ENCODE measurements around the gene APEX1.

APEX1 gene

DNA sequence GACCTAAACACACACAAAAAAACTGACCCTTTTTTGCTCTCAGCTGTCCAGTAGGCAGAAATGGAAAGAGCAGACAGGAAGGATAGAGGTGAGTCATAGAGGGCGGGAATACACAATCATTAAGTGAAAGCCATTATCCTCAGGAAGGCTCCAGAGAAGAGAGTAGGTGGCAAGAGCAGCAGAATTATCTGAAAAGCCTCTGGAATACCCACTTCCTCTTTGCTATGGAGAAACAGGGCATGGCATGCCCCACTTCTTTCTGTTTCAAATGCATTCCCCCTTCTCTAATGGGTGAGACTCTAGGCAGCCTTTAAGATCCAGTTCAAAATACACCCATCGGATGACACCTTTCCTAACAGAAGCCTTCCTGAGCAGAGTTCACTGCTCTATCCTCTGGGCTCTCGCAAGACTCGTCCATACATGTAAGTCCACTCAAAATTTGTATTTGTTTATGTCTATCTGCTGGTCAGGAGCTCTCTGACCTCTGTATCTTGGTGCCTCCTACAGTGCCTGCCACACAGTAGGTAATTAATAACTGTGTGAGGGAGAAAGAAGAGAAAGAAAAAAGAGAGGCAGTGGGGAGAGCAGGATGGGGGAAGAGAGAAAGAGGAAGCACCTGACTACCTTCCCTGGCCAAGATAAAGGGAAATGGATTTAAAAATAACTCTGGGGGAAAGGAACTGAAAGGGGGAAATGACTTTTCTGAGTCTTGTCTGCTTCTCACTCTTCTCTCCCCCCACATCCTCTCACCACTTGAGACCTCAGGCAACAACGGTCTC lies 27.6 kb upstream of the APEX1 start:
- FAIRE-seq = no peak
- TF ChIP-seq, protein P1, sequence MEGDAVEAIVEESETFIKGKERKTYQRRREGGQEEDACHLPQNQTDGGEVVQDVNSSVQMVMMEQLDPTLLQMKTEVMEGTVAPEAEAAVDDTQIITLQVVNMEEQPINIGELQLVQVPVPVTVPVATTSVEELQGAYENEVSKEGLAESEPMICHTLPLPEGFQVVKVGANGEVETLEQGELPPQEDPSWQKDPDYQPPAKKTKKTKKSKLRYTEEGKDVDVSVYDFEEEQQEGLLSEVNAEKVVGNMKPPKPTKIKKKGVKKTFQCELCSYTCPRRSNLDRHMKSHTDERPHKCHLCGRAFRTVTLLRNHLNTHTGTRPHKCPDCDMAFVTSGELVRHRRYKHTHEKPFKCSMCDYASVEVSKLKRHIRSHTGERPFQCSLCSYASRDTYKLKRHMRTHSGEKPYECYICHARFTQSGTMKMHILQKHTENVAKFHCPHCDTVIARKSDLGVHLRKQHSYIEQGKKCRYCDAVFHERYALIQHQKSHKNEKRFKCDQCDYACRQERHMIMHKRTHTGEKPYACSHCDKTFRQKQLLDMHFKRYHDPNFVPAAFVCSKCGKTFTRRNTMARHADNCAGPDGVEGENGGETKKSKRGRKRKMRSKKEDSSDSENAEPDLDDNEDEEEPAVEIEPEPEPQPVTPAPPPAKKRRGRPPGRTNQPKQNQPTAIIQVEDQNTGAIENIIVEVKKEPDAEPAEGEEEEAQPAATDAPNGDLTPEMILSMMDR (IDR thresholded peaks at IDR 0.05; ENCODE audit: insufficient read depth, missing control alignments) = no peak
- DNase-seq (ENCODE audit: insufficient read length, low spot score) = no peak

DNA sequence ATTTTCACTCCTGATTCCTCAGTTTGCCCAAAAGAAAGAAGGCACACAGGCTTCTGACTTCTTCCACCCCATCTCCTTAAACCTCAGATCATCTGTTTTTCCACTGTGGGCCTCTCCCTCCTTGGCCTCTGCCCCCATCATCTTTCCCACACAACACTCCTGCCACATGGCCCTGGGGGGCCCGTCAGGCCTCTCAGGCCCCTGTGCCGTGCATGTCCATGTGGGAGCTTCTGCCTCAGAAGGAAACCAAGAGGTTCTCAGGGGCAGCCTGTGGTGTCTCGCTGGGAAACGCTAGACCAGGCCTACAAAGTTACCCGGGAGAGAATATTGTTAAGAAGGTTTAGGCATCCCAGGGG lies 27.0 kb upstream of the APEX1 start:
- TF ChIP-seq, protein P1 (IDR thresholded peaks at IDR 0.05; ENCODE audit: insufficient read depth, missing control alignments) = no peak
- DNase-seq (ENCODE audit: insufficient read length, low spot score) (no peak), FAIRE-seq (no peak)

DNA sequence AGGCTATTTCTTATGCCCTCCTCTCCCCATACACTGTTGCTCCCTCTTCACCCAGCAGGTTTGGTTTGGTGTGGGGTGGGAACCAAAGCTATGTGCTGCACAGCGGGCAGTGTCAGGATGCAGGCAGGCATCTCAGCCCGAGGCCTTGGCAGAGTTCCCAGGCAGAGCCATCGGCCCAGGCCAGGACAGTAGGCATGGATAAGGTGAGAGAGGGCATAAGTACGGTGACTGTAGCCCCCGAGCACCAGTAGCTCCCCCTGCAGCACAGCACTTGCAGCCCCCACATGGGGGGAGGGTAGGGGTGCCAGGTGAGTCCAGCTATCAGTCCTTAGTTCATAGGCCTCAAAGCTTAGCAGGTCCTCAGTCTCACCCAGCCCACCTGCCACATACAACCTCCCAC lies 26.2 kb upstream of the APEX1 start:
- FAIRE-seq (no peak), DNase-seq (ENCODE audit: insufficient read length, low spot score) (no peak)
- TF ChIP-seq, protein P1 (IDR thresholded peaks at IDR 0.05; ENCODE audit: insufficient read depth, missing control alignments) = no peak

DNA sequence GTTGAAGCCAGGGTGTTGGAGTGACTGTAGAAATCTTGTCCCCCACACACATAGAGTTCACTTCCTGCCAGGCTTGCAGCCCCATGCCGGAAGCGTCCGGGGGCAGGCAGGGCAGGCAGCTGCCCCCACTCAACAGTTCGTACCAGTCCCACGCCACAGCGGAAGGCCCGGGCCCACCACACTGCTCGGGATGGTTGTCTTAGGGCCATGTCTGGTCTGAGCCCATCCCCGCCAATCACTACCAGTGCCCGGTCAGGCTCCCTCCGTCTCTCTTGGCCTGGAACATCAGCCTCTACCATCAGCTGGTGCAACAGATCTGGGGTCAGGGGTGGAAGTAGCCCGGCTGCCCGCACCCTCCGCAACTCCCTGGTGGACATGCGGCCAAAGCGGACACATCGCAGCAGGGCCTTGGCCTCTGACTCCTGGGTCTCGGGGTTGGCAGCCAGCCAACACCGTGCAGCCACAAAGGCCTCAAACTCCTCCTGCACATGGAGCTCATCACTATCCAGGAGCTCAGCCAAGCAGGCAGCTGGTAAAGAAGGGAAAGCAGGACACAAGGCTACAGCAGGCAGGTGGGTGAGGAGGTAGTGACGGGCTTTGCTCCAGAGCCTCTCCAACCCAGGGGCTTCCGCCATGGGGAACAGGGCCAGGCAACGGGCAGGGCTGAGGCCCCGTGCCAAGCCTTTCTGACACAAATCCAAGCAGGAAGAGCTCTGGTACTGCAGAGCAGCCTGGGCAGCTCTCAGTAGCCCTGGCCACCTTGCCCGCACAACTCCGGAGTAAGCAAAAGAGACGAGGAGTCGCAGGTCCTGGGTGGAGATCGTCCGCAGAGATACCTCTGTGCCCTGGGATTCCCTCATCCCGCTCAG lies 25.0 kb upstream of the APEX1 start:
- TF ChIP-seq, protein P1 (IDR thresholded peaks at IDR 0.05; ENCODE audit: insufficient read depth, missing control alignments) = no peak
- no peak for FAIRE-seq
- DNase-seq (ENCODE audit: insufficient read length, low spot score) = no peak

DNA sequence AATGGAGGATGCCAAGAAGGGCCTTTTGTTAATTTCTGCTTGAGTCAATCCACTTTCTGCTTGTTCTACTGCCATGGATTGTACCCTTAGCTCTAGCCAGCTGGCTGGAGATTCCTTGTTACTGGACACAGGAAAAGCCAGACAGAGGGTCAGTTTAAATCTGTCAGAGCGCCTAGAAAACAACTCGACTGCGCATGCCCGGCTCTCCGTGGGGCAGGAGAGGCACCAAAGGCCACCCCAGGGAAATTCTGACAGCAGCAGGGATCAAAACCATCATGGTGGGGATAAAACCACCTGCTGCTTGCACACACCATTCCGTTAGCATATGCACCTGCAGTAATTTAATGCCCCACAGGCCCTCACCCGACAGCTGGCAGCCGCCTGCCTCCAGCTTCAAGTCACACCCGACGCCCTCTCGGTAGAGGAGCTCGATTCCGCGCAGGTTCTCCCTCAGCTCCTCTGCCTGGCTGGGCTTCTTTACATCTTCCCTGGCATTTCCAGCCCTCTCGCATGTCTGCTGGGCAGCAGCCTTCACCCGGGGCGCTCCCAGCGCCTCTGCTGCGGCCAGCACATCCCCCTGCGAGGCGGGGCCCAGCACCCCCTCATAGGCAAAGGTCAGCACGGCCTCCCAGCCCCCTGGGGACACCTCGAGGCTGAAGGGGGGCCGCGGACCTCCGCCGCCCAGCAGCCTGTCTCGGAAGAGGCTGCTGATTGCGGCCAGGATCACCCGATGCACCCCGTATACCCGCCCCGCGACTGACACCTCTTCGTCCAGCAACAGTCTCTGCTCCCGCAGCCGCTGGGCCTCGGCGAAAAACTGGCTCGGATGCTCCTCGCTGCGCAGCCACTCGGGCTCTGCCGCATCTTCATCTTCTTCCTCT lies 20.1 kb upstream of the APEX1 start:
- DNase-seq (ENCODE audit: insufficient read length, low spot score) (no peak), FAIRE-seq (no peak)

DNA sequence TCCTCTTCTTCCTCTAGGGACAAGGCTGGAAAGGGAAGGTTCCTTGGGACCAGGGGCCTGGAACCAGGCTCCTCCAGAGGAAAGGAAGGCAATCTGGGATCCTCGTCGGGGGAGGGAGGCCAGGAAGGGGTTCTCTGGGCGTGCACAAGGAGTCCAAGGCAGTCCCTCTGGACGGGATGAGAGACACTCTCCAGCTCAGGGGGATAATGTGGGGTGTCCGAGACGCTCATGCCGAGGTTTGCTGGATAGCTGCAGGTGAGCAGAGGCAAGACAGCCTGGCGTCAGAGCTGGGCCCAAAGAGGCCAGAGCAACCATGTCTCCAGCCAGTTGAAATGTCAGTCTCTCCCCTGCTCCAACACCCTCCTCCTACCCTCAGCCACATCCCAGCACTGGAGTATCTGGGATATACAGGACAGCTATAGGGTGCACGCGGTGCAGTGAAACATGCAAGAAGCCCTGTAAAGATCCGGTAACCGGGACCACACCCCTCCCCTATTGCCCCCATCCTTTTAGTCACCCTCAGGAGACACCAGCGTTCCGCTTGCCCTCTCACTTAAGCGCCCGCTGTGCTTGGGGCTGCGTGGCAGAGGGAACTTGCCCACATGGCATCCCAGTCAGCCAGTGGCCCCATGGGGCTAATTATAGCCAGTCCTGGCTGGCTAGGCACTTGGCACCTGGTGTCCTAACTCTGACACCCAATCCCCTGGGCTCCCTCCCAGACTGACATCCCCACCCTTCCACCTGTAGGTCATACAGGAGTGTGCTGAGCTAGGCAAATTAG lies 19.3 kb upstream of the APEX1 start, which contains the start of gene KLHL33:
Gene KLHL33, minus strand, starts transcription at position 585 of the 781 bp plus-strand sequence. Its CDS starts 355 bp downstream, at position 230.
- DNase-seq (ENCODE audit: insufficient read length, low spot score) = no peak
- FAIRE-seq = no peak
- TF ChIP-seq, protein P1 (IDR thresholded peaks at IDR 0.05; ENCODE audit: insufficient read depth, missing control alignments) = no peak

More for the DNA sequence above, 20.1 kb upstream of the APEX1 start:
- TF ChIP-seq, protein P1 (IDR thresholded peaks at IDR 0.05; ENCODE audit: insufficient read depth, missing control alignments) = no peak
